ENCODE results near the gene OR6X1. TPM values are rescaled to one million over a fixed set of nuclear protein-coding genes. Genes with fewer than 3 reads are reported as not detected.
"Not testable (repeated sequence)": the region's sequence is repeated elsewhere in the genome, so short reads cannot be mapped to it uniquely, and the experiment has no call there.

OR6X1 gene
- total RNA-seq, 2 experiments from 2014 or later: not detected

DNA sequence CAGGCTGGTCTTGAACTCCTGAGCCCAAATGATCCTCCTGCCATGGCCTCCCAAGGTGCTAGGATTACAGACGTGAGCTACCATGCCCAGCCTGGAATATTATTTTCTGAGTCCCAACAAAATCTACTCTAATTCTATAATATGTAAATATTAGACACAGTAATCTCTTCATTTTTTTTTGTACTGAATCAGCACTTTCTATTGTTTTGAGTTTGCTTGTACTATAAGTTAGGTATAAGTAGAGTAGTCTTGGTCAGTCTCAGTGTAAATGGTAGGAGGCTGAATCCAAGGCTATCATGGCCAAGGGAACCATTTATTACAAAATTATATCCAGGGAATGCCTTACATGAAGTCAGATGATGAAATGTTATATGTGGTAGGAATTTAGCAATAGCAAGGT lies 19.6 kb upstream of the OR6X1 start:
- DNase-seq: no peak
- H3K36me3 Mint-ChIP-seq (ENCODE audit: low read depth): no peaks in the 10 kb centered on the region
- H3K4me1 Mint-ChIP-seq: no peaks in the 10 kb centered on the region
- H3K27me3 Mint-ChIP-seq: peaks cover 1% of the 10 kb centered on the region
- POLR2A ChIA-PET: no interaction called here
- no peak overlapping the region for H3K27ac Mint-ChIP-seq
- no peak overlapping the region for H3K4me3 Mint-ChIP-seq
- no peaks in the 10 kb centered on the region for H3K9me3 Mint-ChIP-seq
- CTCF ChIA-PET: no interaction called here

DNA sequence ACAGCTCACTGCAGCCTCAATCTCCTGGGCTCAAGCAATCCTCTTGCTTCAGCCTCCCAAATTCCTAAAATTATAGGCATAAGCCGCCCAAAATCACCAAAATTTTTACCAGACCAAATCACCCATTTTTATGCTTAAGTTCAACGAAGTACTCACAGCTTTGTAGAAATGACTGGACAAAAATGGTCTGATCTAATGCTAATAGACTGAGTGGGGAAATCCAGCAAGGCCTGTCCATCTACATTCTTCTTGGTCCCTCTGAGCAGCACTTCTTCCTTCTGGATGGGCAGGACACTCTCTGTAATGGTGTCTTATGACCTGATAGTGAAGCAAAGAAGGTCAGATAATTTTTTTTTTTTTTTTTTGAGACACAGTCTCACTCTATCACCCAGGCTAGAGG lies 18.7 kb upstream of the OR6X1 start:
- H3K27me3 Mint-ChIP-seq: peaks cover 1% of the 10 kb centered on the region
- no peaks in the 10 kb centered on the region for H3K36me3 Mint-ChIP-seq (ENCODE audit: low read depth)
- no peak overlapping the region for H3K4me3 Mint-ChIP-seq
- no peaks in the 10 kb centered on the region for H3K4me1 Mint-ChIP-seq
- H3K9me3 Mint-ChIP-seq: no peaks in the 10 kb centered on the region
- CTCF ChIA-PET: no interaction called here
- no peak overlapping the region for H3K27ac Mint-ChIP-seq
- POLR2A ChIA-PET: no interaction called here
- DNase-seq: no peak

DNA sequence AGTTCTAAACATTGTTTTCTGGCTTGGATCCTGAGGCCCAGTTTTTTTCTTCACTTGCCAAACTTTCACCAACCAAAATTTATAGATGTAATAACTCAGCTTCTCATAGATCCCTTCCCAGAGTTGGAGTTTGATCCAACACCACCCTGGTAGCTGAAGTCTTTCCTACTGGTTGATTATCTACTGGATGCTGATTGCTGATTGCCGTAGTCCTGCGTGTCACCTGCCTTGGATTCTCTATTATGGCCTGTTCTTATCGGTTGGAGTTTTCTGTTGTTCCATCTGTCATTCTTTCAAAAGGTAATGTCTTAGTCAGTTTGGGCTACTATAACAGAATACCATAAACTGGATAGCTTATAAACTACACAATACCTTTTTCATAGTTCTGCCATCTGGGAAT lies 17.3 kb upstream of the OR6X1 start:
- H3K4me3 Mint-ChIP-seq: no peak overlapping the region
- ChIA-PET CTCF (no interaction called here), POLR2A (no interaction called here)
- DNase-seq: no peak
- H3K4me1 Mint-ChIP-seq: no peaks in the 10 kb centered on the region
- H3K36me3 Mint-ChIP-seq (ENCODE audit: low read depth): no peaks in the 10 kb centered on the region
- no peak overlapping the region for H3K27ac Mint-ChIP-seq
- no peaks in the 10 kb centered on the region for H3K9me3 Mint-ChIP-seq
- peaks cover 2% of the 10 kb centered on the region for H3K27me3 Mint-ChIP-seq

DNA sequence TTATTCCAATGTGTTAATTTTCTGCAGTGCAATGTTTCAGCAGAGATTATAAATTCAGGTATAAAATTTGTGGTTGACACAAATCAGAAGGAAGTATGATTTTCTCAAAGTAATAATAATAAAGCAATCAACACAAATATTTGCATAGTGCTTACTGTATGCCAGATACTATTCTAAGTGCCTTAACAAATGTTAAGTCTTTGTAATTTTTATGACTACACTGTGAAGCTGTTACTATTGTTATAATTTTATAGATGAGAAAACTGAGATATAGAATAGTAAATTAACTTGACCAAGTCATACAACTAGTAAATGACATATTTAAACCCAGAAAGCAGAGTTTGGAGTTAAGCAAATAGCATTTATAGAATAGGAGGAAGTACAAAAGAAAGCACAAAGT lies 16.4 kb upstream of the OR6X1 start:
- POLR2A ChIA-PET: no interaction called here

DNA sequence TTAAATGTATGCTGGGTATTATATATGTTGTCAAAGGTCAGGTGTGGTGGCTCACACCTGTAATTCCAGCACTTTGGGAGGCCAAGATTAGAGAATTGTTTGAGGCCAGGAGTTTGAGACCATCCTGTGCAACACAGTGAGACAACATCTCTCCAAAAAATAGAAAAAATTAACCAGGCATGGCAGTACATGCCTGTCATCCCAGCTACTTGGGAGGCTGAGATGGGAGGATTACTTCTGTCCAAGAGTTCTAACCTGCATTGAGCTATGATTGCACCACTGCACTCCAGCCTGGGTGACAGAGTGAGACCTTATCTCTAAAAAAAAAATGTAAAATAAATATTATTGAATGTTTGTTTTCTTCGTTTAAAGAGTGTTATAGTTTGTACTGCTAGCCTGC lies 11.3 kb upstream of the OR6X1 start:
- Mint-ChIP-seq H3K9me3 (peaks cover 11% of the 10 kb centered on the region), H3K4me3 (no peak overlapping the region), H3K4me1 (peaks cover 3% of the 10 kb centered on the region), H3K27me3 (peaks cover 10% of the 10 kb centered on the region), H3K27ac (no peak overlapping the region), H3K36me3 (ENCODE audit: low read depth) (peaks cover 11% of the 10 kb centered on the region)
- no peak for DNase-seq
- ChIA-PET CTCF (interaction anchor here (1.3 kb wide), 1 partner anchor 10 kb away, joined by 3 read pairs; no protein-coding TSS in a partner anchor), POLR2A (no interaction called here)

More for the DNA sequence above, 16.4 kb upstream of the OR6X1 start:
- no peak for DNase-seq
- H3K9me3 Mint-ChIP-seq: no peaks in the 10 kb centered on the region
- no peaks in the 10 kb centered on the region for H3K36me3 Mint-ChIP-seq (ENCODE audit: low read depth)
- no peaks in the 10 kb centered on the region for H3K4me1 Mint-ChIP-seq
- H3K27ac Mint-ChIP-seq: no peak overlapping the region
- peaks cover 5% of the 10 kb centered on the region for H3K27me3 Mint-ChIP-seq
- no peak overlapping the region for H3K4me3 Mint-ChIP-seq
- CTCF ChIA-PET: no interaction called here

DNA sequence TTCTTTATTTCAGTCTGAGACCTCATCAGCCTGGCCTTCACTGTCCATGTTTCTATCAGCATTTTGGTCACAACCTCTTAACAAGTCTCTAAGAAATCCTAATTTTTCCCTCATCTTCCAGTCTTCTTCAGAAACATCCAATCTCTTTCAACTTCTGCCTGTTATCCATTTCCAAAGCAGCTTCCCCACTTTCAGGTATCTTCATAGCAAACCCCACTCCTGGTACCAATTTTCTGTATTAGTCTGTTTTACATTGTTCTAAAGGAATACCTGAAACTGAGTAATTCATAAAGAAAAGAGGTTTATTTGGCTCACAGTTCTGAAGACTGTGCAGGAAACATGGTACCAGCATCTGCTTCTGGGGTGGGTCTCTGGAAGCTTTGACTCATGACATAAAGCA lies 8.1 kb upstream of the OR6X1 start:
- POLR2A ChIA-PET: no interaction called here
- H3K27me3 Mint-ChIP-seq: peaks cover 8% of the 10 kb centered on the region
- peaks cover 14% of the 10 kb centered on the region for H3K4me1 Mint-ChIP-seq
- peaks cover 11% of the 10 kb centered on the region for H3K9me3 Mint-ChIP-seq
- CTCF ChIA-PET: no interaction called here
- no peak overlapping the region for H3K27ac Mint-ChIP-seq
- H3K36me3 Mint-ChIP-seq (ENCODE audit: low read depth): peaks cover 11% of the 10 kb centered on the region
- H3K4me3 Mint-ChIP-seq: no peak overlapping the region
- no peak for DNase-seq

DNA sequence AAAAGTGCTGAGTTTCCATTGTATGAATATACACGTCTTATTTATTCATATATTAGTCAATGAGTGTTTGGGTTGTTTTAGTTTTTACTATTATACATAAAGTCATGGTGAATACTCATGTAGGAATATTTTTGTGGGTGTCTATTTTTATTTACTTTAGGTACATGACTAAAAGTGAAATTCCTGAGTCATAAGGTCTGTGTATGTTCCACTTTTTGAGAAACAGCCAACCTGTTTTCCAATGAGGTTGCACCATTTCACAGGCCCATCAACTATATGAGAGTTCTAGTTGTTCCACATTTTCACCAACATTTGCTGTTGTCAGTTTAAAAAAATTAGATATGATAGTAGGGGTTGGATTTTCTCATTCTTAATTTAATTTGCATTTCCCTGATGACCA lies 6.6 kb upstream of the OR6X1 start:
- DNase-seq: no peak
- peaks cover 11% of the 10 kb centered on the region for H3K9me3 Mint-ChIP-seq
- peaks cover 18% of the 10 kb centered on the region for H3K4me1 Mint-ChIP-seq
- H3K4me3 Mint-ChIP-seq: no peak overlapping the region
- ChIA-PET CTCF (no interaction called here), POLR2A (no interaction called here)
- no peak overlapping the region for H3K27ac Mint-ChIP-seq
- H3K27me3 Mint-ChIP-seq: peaks cover 5% of the 10 kb centered on the region
- peaks cover 11% of the 10 kb centered on the region for H3K36me3 Mint-ChIP-seq (ENCODE audit: low read depth)

DNA sequence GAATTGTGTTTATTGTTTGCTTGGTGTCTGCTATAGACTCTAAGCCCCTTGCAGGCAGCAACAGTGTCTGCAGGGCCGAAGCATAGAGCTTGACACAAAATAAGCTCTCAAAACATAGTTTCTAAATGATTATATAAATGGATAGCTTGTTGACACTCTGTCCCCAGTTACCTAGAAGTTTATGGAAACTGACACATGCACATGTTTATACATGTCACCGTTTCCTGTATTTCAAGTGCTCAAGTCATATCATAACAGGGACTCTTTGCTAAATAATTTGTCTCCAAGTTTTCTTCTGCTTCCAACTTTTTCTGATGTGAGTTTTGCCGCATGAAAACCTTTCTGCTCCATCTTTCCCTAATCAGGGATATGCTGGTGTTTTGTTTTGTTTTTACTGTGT lies 3.7 kb upstream of the OR6X1 start:
- peaks cover 11% of the 10 kb centered on the region for H3K36me3 Mint-ChIP-seq (ENCODE audit: low read depth)
- H3K4me1 Mint-ChIP-seq: peaks cover 46% of the 10 kb centered on the region
- POLR2A ChIA-PET: no interaction called here
- no peak overlapping the region for H3K4me3 Mint-ChIP-seq
- no peak overlapping the region for H3K27ac Mint-ChIP-seq
- no peak for DNase-seq
- no peaks in the 10 kb centered on the region for H3K27me3 Mint-ChIP-seq
- H3K9me3 Mint-ChIP-seq: peaks cover 11% of the 10 kb centered on the region
- CTCF ChIA-PET: interaction anchor here (0.9 kb wide), 1 partner anchor 10 kb away, joined by 3 read pairs; no protein-coding TSS in a partner anchor

DNA sequence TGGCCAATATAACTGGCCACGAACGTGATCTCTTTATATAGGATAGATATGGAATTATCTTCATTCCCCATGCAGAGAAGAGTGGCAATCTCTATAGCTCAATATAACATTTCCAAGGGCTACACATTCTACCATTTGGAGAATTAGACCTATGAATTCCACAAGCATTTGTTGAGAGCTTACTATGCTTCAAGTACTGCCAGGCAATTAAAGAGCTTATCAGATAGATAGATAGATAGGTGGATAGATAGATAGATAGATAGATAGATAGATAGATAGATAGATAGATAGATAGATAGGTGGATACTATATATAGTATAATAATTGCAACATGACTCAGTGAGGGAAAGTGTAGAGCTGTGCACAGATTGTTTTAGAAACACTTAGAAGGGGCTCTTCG lies 1.5 kb upstream of the OR6X1 start:
- Mint-ChIP-seq H3K9me3 (no peaks in the 10 kb centered on the region), H3K27ac (no peak overlapping the region), H3K4me3 (no peak overlapping the region), H3K4me1 (peaks cover 45% of the 10 kb centered on the region), H3K27me3 (peaks cover 10% of the 10 kb centered on the region), H3K36me3 (ENCODE audit: low read depth) (no peaks in the 10 kb centered on the region)
- ChIA-PET CTCF (interaction anchor here (1.1 kb wide), 1 partner anchor 10 kb away, joined by 3 read pairs; no protein-coding TSS in a partner anchor), POLR2A (interaction anchor here (1.1 to 1.4 kb wide), 2 partner anchors 14 to 19 kb away, joined by 4 read pairs; partner anchors contain the start of gene ZNF202)
- no peak for DNase-seq

DNA sequence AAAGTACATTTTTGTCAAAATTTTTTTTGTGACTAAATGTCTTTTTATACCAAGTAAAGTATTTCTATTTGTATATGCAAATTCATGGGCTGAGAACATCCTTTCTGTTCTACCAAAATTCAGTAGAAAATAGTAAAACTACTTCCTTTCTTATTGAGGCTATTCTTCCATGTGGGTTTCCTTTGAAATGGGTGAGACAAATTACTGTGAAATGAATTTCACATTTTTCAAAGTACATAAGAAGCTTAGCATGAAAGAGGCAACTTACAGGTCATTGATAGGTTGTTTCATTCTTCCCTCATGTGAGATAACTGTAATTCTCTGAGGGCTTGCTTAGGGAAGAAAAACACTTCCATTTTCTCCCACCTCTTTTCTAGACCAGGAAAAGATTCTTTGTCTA lies 1.0 kb upstream of the OR6X1 start:
- ChIA-PET POLR2A (interaction anchor here (1.1 to 1.4 kb wide), 2 partner anchors 14 to 20 kb away, joined by 4 read pairs; partner anchors contain the start of gene ZNF202), CTCF (interaction anchor here (1.1 kb wide), 1 partner anchor 11 kb away, joined by 3 read pairs; no protein-coding TSS in a partner anchor)
- no peak overlapping the region for H3K4me3 Mint-ChIP-seq
- H3K4me1 Mint-ChIP-seq: peaks cover 45% of the 10 kb centered on the region
- peaks cover 12% of the 10 kb centered on the region for H3K27me3 Mint-ChIP-seq
- no peaks in the 10 kb centered on the region for H3K9me3 Mint-ChIP-seq
- DNase-seq: no peak
- no peaks in the 10 kb centered on the region for H3K36me3 Mint-ChIP-seq (ENCODE audit: low read depth)
- H3K27ac Mint-ChIP-seq: no peak overlapping the region

DNA sequence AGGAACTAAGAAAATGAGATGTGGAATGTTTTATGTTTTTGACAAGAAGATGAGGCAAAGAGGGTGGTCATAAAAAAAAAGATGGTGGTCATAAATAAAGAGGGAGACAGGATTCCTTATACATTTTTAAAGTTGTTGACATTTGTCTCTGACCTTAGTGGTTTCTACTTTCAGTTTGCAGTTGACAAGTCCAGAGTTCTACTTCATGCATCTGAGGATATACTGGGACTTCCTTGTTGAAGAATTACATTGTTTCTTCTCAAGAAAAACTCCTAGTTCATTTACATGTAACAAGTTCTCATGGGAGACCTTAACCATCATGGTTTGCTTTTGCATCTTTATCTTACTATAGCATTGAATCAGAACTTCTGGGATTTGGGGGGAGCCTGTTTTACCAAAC lies 1.2 kb downstream of the OR6X1 start:
- H3K4me3 Mint-ChIP-seq: no peak overlapping the region
- no peak overlapping the region for H3K27ac Mint-ChIP-seq
- CTCF ChIA-PET: no interaction called here

DNA sequence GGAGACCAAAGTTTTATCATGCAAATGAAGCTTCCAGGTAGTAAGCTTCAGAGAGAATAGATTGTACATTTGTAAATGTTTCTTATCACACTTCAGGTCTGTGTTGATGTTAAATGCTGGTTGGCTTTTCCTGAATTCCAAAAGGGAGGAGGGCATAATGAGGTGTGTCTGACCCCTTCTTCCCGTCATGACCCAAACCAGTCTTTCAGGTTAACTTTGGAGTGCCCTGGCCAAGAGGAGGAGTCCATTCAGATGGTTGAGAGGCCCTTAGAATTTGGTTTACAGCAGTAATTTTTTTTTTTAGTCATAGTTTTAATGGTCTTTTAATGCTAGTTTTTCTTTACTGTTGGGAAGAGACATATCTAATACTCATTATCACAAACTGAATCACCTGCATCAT lies 2.5 kb downstream of the OR6X1 start:
- Mint-ChIP-seq H3K27ac (no peak overlapping the region), H3K9me3 (no peaks in the 10 kb centered on the region), H3K4me3 (no peak overlapping the region), H3K27me3 (peaks cover 29% of the 10 kb centered on the region), H3K4me1 (peaks cover 34% of the 10 kb centered on the region), H3K36me3 (ENCODE audit: low read depth) (no peaks in the 10 kb centered on the region)
- DNase-seq: no peak
- ChIA-PET CTCF (no interaction called here), POLR2A (no interaction called here)

More for the DNA sequence above, 1.2 kb downstream of the OR6X1 start:
- Mint-ChIP-seq H3K9me3 (no peaks in the 10 kb centered on the region), H3K4me1 (peaks cover 37% of the 10 kb centered on the region), H3K27me3 (peaks cover 23% of the 10 kb centered on the region), H3K36me3 (ENCODE audit: low read depth) (no peaks in the 10 kb centered on the region)
- DNase-seq: no peak
- POLR2A ChIA-PET: no interaction called here

DNA sequence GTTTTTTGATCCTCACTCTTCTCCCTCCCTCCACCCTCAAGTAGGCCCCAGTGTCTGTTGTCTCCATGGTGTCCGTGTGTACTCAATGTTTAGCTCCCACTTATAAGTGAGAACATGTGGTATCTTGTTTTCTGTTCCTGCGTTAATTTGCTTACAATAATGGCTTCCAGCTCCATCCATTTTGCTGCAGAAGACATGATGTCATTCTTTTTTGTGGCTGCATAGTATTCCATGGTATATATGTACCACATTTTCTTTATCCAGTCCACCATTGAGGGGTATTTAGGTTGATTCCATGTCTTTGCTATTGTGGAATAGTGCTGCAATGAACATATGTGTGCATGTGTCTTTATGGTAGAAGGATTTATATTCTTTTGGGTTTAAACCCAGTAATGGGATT lies 6.0 kb downstream of the OR6X1 start:
- peaks cover 36% of the 10 kb centered on the region for H3K27me3 Mint-ChIP-seq
- H3K4me1 Mint-ChIP-seq; H3K9me3 Mint-ChIP-seq; CTCF ChIA-PET; H3K36me3 Mint-ChIP-seq (ENCODE audit: low read depth); H3K27ac Mint-ChIP-seq; H3K4me3 Mint-ChIP-seq; DNase-seq; POLR2A ChIA-PET: not testable (repeated sequence)

DNA sequence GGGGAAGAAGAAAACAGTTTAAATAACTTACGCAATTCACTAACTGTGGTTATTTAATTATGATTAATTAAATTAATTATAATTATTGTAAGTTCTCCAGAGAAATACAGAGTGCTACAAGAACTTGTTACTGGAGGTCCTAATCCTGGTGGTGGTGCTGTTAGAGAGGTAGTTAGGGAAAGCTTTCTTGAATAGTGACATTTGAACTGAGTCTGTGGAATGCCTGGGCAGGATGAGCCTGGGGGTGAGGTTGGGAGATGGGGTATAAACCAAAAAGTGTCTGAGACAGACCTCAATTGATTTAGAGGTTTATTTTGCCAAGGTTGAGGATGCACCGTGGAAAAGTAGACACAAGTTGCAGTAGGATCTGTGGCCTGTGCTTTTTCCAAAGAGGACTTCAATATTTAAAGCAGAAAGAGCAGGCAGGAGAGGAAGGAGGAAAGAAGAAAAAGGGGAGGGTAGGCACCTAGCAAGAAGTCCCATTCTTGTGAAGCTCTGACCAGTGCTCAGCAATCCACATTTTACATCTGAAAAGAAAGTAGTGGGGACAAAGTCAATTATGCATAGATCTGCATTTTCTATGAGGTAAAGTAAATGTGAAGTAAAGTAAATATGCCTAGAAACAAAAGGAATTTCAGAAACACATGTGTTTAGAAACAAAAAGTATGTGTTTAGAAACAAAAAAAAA lies 8.4 kb downstream of the OR6X1 start:
- DNase-seq: no peak
- peaks cover 27% of the 10 kb centered on the region for H3K27me3 Mint-ChIP-seq
- no peaks in the 10 kb centered on the region for H3K9me3 Mint-ChIP-seq
- ChIA-PET CTCF (no interaction called here), POLR2A (no interaction called here)
- no peaks in the 10 kb centered on the region for H3K36me3 Mint-ChIP-seq (ENCODE audit: low read depth)
- no peak overlapping the region for H3K27ac Mint-ChIP-seq
- peaks cover 14% of the 10 kb centered on the region for H3K4me1 Mint-ChIP-seq
- no peak overlapping the region for H3K4me3 Mint-ChIP-seq
